ENCODE data around the gene PFKP.

Gene PFKP

GRCh38 chr10:3137958-3138726 is 70.8 kb downstream of the PFKP start:
- peaks cover 23% of the 10 kb centered on the region for H3K36me3 ChIP-seq
- no peak overlapping the region for H3K4me3 ChIP-seq (ENCODE audit: low read depth, low read length)
- TF ChIP-seq CTCF (IDR thresholded peaks at IDR 0.05; ENCODE audit: low read depth, low read length): no peak
- no peaks in the 10 kb centered on the region for H3K27me3 ChIP-seq
- DNase-seq: no peak
- H3K9me3 ChIP-seq: no peaks in the 10 kb centered on the region
- no peaks in the 10 kb centered on the region for H3K4me1 ChIP-seq

GRCh38 chr10:3139216-3139910 is 72.0 kb downstream of the PFKP start:
- peaks cover 23% of the 10 kb centered on the region for H3K36me3 ChIP-seq
- no peak for DNase-seq
- no peaks in the 10 kb centered on the region for H3K27me3 ChIP-seq
- no peaks in the 10 kb centered on the region for H3K4me1 ChIP-seq
- H3K9me3 ChIP-seq: no peaks in the 10 kb centered on the region
- no peak overlapping the region for H3K4me3 ChIP-seq (ENCODE audit: low read depth, low read length)
- no peak for TF ChIP-seq CTCF (IDR thresholded peaks at IDR 0.05; ENCODE audit: low read depth, low read length)

GRCh38 chr10:3140280-3140679 is 72.9 kb downstream of the PFKP start:
- no peak for DNase-seq
- Histone ChIP-seq H3K9me3 (no peaks in the 10 kb centered on the region), H3K36me3 (peaks cover 26% of the 10 kb centered on the region), H3K4me3 (ENCODE audit: low read depth, low read length) (no peak overlapping the region), H3K4me1 (no peaks in the 10 kb centered on the region; the same call in 1 of the 2 replicates), H3K27me3 (no peaks in the 10 kb centered on the region)
- TF ChIP-seq CTCF (IDR thresholded peaks at IDR 0.05; ENCODE audit: low read depth, low read length): no peak

- Histone ChIP-seq H3K4me3 (ENCODE audit: low read depth, low read length) (no peak overlapping the region), H3K9me3 (no peaks in the 10 kb centered on the region), H3K27me3 (no peaks in the 10 kb centered on the region), H3K4me1 (no peaks in the 10 kb centered on the region; the same call in 1 of the 2 replicates), H3K36me3 (peaks cover 18% of the 10 kb centered on the region)
- no peak for DNase-seq
- TF ChIP-seq CTCF (IDR thresholded peaks at IDR 0.05; ENCODE audit: low read depth, low read length): no peak
Measured at GRCh38 chr10:3141351-3142005, 74.1 kb downstream of the PFKP start.

- Histone ChIP-seq H3K9me3 (no peaks in the 10 kb centered on the region), H3K27me3 (no peaks in the 10 kb centered on the region), H3K4me1 (no peaks in the 10 kb centered on the region; the same call in 1 of the 2 replicates), H3K4me3 (ENCODE audit: low read depth, low read length) (no peak overlapping the region), H3K36me3 (peaks cover 16% of the 10 kb centered on the region)
- no peak for DNase-seq
- no peak for TF ChIP-seq CTCF (IDR thresholded peaks at IDR 0.05; ENCODE audit: low read depth, low read length)
Measured at GRCh38 chr10:3142146-3142875, 75.0 kb downstream of the PFKP start.

Data from BE2C (cell line).